GM23338 (cell line): Measurements from ENCODE around the gene SRD5A3. TPM values are rescaled to one million over a fixed set of nuclear protein-coding genes. Genes with fewer than 3 reads are reported as not detected.

Experiments
- ATAC-seq: fragments of 200-7000 bp; cut with Tn5 transposase; 3 replicates; pipeline ENCODE4 v1.9.1; 2020
- DNase-seq: peaks from one replicate; pipeline ENCODE4 v3.0.0-alpha.2; 2015; ENCODE audit warnings: low spot score
- H2AFZ ChIP-seq: fragments of 200-600 bp; sonication (generic); 2 replicates; pipeline ENCODE4 v1.8.0; 2016; ENCODE audit warnings: antibody characterized with exemption, mild to moderate bottlenecking, moderate library complexity
- H3F3A ChIP-seq: fragments of 200-600 bp; sonication (generic); replicated peaks from 2 replicates; pipeline ENCODE4 v1.8.0; 2017; ENCODE audit warnings: antibody characterized with exemption, mixed run types, low read depth
- H3K27ac ChIP-seq: fragments of 200-600 bp; sonication (generic); 2 replicates; pipeline ENCODE4 v1.6.1; 2016; ENCODE audit warnings: low read depth
- H3K27me3 ChIP-seq: fragments of 200-600 bp; sonication (generic); 2 replicates; pipeline ENCODE4 v1.8.0; 2016; ENCODE audit warnings: mild to moderate bottlenecking, mixed run types, moderate library complexity; ENCODE audit not compliant: insufficient read depth
- H3K36me3 ChIP-seq: fragments of 200-600 bp; sonication (generic); 2 replicates; pipeline ENCODE4 v1.8.0; 2016; ENCODE audit warnings: mild to moderate bottlenecking; ENCODE audit not compliant: insufficient read depth
- H3K4me1 ChIP-seq: fragments of 200-600 bp; sonication (generic); 2 replicates; pipeline ENCODE4 v1.8.0; 2016; ENCODE audit warnings: mild to moderate bottlenecking, moderate library complexity; ENCODE audit not compliant: insufficient read depth
- H3K4me2 ChIP-seq: fragments of 200-600 bp; sonication (generic); 2 replicates; pipeline ENCODE4 v1.7.1; 2017; ENCODE audit warnings: mixed run types
- H3K4me3 ChIP-seq: fragments of 200-600 bp; sonication (generic); 2 replicates; pipeline ENCODE4 v1.6.1; 2016; ENCODE audit warnings: mixed run types
- H3K79me2 ChIP-seq: fragments of 200-600 bp; sonication (generic); replicated peaks from 2 replicates; pipeline ENCODE4 v1.8.0; 2017; ENCODE audit warnings: mild to moderate bottlenecking; ENCODE audit not compliant: insufficient read depth
- H3K9me2 ChIP-seq: fragments of 200-600 bp; sonication (generic); 2 replicates; pipeline ENCODE4 v1.8.0; 2017; ENCODE audit not compliant: insufficient read depth
- H4K20me1 ChIP-seq: fragments of 200-600 bp; sonication (generic); replicated peaks from 2 replicates; pipeline ENCODE4 v1.8.0; 2017; ENCODE audit warnings: mild to moderate bottlenecking; ENCODE audit not compliant: insufficient read depth
- H3K27ac Mint-ChIP-seq: 2 replicates; pipeline ENCODE4 v1.8.0; 2020; ENCODE audit warnings: inconsistent platforms, mild to moderate bottlenecking, moderate library complexity, mixed read lengths
- H3K27me3 Mint-ChIP-seq: 3 replicates; pipeline ENCODE4 v1.8.0; 2022; ENCODE audit warnings: low read depth, mild to moderate bottlenecking, moderate library complexity, mixed read lengths, inconsistent platforms; ENCODE audit not compliant: insufficient read depth, poor library complexity
- H3K36me3 Mint-ChIP-seq: 3 replicates; pipeline ENCODE4 v1.8.0; 2021; ENCODE audit warnings: low read depth, mild to moderate bottlenecking, inconsistent platforms, moderate library complexity, mixed read lengths
- H3K4me1 Mint-ChIP-seq: 3 replicates; pipeline ENCODE4 v1.8.0; 2020; ENCODE audit warnings: mild to moderate bottlenecking, inconsistent platforms, mixed read lengths
- H3K4me3 Mint-ChIP-seq: 3 replicates; pipeline ENCODE4 v1.8.0; 2021; ENCODE audit warnings: moderate library complexity, mild to moderate bottlenecking, inconsistent platforms, mixed read lengths
- H3K9me3 Mint-ChIP-seq: 3 replicates; pipeline ENCODE4 v1.8.0; 2020; ENCODE audit warnings: moderate library complexity, mild to moderate bottlenecking, inconsistent platforms, mixed read lengths
- CREB1 ChIP-seq: fragments of 250-450 bp; sonication (Bioruptor Pico); IDR thresholded peaks from 2 replicates; pipeline ENCODE4 v1.5.0; 2020; ENCODE audit warnings: low read depth, mild to moderate bottlenecking, moderate library complexity
- EZH2 ChIP-seq: fragments of 200-600 bp; sonication (generic); IDR thresholded peaks from one replicate; pipeline ENCODE4 v1.8.0; 2017; ENCODE audit warnings: antibody characterized with exemption, mild to moderate bottlenecking, low read depth; ENCODE audit not compliant: unreplicated experiment
- EZH2phosphoT487 ChIP-seq: fragments of 200-600 bp; sonication (generic); IDR thresholded peaks from one replicate; pipeline ENCODE4 v1.8.1; 2018; ENCODE audit warnings: antibody characterized with exemption; ENCODE audit not compliant: unreplicated experiment
- STAT1 ChIP-seq: IDR thresholded peaks from one replicate; pipeline ENCODE4 v1.6.1; 2016; ENCODE audit warnings: antibody characterized with exemption; ENCODE audit not compliant: unreplicated experiment
- ZNF114 ChIP-seq: fragments of 250-450 bp; sonication (Bioruptor Pico); IDR thresholded peaks from 2 replicates; pipeline ENCODE4 v1.5.0; 2020; ENCODE audit warnings: mild to moderate bottlenecking, moderate library complexity
- ZNF331 ChIP-seq: fragments of 250-450 bp; sonication (Bioruptor Pico); IDR thresholded peaks from 2 replicates; pipeline ENCODE4 v1.5.0; 2020; ENCODE audit warnings: low read depth, mild to moderate bottlenecking, moderate library complexity
- polyA plus RNA-seq: library from polyadenylated mRNA; unstranded; fragments of >200 nt; fragmentation: Nextera tagmentation; extraction: Ambion mirVana; gene quantifications from 2 replicates; pipeline ENCODE4 v1.2.1, GENCODE V29; 2016
- total RNA-seq: library from RNA; depleted of rRNA; stranded (reverse); fragments of >200 nt; shearing (Covaris generic); gene quantifications from 2 replicates; pipeline ENCODE4 v1.2.3, GENCODE V29; 2014
- TF ChIP-seq, protein P1 (sequence below): IDR thresholded peaks from one replicate; pipeline ENCODE4 v1.6.1; 2018; ENCODE audit warnings: antibody characterized with exemption; ENCODE audit not compliant: unreplicated experiment
- TF ChIP-seq, protein P2 (sequence below): IDR thresholded peaks from 2 replicates; pipeline ENCODE4 v1.6.1; 2016; ENCODE audit warnings: antibody characterized with exemption
- TF ChIP-seq, protein P3 (sequence below): fragments of 250-450 bp; sonication (Bioruptor Pico); IDR thresholded peaks from 2 replicates; pipeline ENCODE4 v1.5.0; 2020; ENCODE audit warnings: mild to moderate bottlenecking, moderate library complexity

The SRD5A3 gene
- total and polyA plus RNA-seq, 2 experiments from 2014 or later = 23.0 to 49.9 TPM

DNA sequence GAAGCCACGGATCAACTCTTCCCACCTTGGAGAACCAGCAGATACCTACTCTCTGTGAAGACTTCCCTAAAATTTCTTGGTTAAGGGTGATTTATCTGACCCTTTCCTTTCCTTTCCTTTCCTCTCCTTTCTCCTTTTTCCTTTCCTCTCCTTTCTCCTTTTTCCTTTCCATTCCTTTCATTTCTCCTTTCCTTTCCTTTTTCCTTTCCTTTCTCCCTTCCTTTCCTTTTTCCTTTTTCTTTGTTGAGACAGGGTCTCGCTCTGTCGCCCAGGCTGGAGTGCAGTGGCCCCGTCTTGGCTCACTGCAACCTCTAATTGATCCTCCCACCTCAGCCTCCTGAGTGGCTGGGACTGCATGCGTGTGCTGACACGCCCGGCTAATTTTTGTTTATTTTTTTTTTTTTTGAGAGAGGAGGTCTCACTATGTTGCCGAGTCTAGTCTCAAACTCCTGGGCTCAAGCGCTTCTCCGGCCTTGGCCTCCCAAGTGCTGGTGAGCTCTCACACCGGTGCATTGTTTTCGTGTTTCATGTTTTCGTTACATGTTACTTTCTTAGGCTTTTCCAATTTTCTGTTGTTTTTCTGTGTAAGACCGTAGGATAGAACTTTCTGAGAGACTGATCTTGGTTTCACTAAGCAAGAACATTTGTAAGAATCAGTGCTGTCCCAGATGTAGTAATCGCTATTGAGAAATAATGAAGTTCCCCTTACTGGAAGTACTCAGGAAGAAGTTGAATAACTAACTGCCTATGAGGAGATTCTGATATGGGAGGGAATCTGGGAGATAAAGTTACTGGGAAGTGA lies 51.7 kb downstream of the SRD5A3 start (continued):
- TF ChIP-seq, protein P1, sequence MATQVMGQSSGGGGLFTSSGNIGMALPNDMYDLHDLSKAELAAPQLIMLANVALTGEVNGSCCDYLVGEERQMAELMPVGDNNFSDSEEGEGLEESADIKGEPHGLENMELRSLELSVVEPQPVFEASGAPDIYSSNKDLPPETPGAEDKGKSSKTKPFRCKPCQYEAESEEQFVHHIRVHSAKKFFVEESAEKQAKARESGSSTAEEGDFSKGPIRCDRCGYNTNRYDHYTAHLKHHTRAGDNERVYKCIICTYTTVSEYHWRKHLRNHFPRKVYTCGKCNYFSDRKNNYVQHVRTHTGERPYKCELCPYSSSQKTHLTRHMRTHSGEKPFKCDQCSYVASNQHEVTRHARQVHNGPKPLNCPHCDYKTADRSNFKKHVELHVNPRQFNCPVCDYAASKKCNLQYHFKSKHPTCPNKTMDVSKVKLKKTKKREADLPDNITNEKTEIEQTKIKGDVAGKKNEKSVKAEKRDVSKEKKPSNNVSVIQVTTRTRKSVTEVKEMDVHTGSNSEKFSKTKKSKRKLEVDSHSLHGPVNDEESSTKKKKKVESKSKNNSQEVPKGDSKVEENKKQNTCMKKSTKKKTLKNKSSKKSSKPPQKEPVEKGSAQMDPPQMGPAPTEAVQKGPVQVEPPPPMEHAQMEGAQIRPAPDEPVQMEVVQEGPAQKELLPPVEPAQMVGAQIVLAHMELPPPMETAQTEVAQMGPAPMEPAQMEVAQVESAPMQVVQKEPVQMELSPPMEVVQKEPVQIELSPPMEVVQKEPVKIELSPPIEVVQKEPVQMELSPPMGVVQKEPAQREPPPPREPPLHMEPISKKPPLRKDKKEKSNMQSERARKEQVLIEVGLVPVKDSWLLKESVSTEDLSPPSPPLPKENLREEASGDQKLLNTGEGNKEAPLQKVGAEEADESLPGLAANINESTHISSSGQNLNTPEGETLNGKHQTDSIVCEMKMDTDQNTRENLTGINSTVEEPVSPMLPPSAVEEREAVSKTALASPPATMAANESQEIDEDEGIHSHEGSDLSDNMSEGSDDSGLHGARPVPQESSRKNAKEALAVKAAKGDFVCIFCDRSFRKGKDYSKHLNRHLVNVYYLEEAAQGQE = no peak
- TF ChIP-seq EZH2phosphoT487 (no peak), CREB1 (no peak), ZNF331 (CRISPR knock-in tag) (no peak), ZNF114 (CRISPR knock-in tag) (no peak)

DNA sequence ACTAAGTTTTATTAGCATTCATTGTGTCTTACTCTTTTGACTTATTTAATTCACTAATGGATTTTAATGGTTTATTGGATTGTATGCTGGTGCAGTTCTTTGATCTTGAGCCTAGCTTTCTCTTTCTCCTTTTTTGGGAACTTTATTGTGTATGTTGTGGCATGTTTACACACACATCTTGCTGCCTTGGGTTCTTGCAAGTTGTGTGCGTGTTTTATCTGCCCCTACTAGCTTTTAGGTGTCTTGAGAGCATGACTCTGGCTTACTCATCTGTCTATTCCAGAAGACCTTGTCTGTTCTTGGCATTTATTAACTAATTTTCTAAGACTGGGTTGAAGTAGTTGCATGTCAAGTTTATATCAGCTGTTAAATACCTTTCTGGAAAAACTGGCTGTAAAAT lies 52.4 kb downstream of the SRD5A3 start:
- peak overlapping the region; percentile 94 for H3K4me3 Mint-ChIP-seq
- Histone ChIP-seq H3K36me3 (peaks cover 11% of the 10 kb centered on the region; the same call in 1 of the 2 replicates), H3K4me1 (peaks cover 22% of the 10 kb centered on the region), H3K9me2 (no peaks in the 10 kb centered on the region), H3K27me3 (no peaks in the 10 kb centered on the region), H4K20me1 (peaks cover 46% of the 10 kb centered on the region), H2AFZ (no peak overlapping the region), H3K4me2 (peak overlapping the region; percentile 87), H3K4me3 (peak overlapping the region; percentile 92), H3K79me2 (peaks cover 71% of the 10 kb centered on the region), H3K27ac (peak overlapping the region; percentile 81; the same call in 1 of the 2 replicates), H3F3A (no peaks in the 10 kb centered on the region)
- H3K36me3 Mint-ChIP-seq = peaks cover 45% of the 10 kb centered on the region
- DNase-seq = no peak
- no peak for ATAC-seq
- H3K27ac Mint-ChIP-seq = no peak overlapping the region
- no peaks in the 10 kb centered on the region; the same call in 1 of the 3 replicates for H3K9me3 Mint-ChIP-seq
- peaks cover 24% of the 10 kb centered on the region for H3K4me1 Mint-ChIP-seq
- H3K27me3 Mint-ChIP-seq = peaks cover 4% of the 10 kb centered on the region
- TF ChIP-seq, protein P1 = no peak
- TF ChIP-seq ZNF114 (CRISPR knock-in tag) (no peak), EZH2 (no peak), STAT1 (no peak)
- TF ChIP-seq, protein P2, sequence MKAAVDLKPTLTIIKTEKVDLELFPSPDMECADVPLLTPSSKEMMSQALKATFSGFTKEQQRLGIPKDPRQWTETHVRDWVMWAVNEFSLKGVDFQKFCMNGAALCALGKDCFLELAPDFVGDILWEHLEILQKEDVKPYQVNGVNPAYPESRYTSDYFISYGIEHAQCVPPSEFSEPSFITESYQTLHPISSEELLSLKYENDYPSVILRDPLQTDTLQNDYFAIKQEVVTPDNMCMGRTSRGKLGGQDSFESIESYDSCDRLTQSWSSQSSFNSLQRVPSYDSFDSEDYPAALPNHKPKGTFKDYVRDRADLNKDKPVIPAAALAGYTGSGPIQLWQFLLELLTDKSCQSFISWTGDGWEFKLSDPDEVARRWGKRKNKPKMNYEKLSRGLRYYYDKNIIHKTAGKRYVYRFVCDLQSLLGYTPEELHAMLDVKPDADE = no peak
- TF ChIP-seq, protein P3, sequence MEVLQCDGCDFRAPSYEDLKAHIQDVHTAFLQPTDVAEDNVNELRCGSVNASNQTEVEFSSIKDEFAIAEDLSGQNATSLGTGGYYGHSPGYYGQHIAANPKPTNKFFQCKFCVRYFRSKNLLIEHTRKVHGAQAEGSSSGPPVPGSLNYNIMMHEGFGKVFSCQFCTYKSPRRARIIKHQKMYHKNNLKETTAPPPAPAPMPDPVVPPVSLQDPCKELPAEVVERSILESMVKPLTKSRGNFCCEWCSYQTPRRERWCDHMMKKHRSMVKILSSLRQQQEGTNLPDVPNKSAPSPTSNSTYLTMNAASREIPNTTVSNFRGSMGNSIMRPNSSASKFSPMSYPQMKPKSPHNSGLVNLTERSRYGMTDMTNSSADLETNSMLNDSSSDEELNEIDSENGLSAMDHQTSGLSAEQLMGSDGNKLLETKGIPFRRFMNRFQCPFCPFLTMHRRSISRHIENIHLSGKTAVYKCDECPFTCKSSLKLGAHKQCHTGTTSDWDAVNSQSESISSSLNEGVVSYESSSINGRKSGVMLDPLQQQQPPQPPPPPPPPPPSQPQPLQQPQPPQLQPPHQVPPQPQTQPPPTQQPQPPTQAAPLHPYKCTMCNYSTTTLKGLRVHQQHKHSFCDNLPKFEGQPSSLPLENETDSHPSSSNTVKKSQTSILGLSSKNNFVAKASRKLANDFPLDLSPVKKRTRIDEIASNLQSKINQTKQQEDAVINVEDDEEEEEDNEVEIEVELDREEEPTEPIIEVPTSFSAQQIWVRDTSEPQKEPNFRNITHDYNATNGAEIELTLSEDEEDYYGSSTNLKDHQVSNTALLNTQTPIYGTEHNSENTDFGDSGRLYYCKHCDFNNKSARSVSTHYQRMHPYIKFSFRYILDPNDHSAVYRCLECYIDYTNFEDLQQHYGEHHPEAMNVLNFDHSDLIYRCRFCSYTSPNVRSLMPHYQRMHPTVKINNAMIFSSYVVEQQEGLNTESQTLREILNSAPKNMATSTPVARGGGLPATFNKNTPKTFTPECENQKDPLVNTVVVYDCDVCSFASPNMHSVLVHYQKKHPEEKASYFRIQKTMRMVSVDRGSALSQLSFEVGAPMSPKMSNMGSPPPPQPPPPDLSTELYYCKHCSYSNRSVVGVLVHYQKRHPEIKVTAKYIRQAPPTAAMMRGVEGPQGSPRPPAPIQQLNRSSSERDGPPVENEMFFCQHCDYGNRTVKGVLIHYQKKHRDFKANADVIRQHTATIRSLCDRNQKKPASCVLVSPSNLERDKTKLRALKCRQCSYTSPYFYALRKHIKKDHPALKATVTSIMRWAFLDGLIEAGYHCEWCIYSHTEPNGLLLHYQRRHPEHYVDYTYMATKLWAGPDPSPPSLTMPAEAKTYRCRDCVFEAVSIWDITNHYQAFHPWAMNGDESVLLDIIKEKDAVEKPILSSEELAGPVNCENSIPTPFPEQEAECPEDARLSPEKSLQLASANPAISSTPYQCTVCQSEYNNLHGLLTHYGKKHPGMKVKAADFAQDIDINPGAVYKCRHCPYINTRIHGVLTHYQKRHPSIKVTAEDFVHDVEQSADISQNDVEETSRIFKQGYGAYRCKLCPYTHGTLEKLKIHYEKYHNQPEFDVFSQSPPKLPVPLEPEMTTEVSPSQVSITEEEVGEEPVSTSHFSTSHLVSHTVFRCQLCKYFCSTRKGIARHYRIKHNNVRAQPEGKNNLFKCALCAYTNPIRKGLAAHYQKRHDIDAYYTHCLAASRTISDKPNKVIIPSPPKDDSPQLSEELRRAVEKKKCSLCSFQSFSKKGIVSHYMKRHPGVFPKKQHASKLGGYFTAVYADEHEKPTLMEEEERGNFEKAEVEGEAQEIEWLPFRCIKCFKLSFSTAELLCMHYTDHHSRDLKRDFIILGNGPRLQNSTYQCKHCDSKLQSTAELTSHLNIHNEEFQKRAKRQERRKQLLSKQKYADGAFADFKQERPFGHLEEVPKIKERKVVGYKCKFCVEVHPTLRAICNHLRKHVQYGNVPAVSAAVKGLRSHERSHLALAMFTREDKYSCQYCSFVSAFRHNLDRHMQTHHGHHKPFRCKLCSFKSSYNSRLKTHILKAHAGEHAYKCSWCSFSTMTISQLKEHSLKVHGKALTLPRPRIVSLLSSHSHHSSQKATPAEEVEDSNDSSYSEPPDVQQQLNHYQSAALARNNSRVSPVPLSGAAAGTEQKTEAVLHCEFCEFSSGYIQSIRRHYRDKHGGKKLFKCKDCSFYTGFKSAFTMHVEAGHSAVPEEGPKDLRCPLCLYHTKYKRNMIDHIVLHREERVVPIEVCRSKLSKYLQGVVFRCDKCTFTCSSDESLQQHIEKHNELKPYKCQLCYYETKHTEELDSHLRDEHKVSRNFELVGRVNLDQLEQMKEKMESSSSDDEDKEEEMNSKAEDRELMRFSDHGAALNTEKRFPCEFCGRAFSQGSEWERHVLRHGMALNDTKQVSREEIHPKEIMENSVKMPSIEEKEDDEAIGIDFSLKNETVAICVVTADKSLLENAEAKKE (CRISPR knock-in tag) = no peak
